ENCODE data around the gene IFITM2.

DNA sequence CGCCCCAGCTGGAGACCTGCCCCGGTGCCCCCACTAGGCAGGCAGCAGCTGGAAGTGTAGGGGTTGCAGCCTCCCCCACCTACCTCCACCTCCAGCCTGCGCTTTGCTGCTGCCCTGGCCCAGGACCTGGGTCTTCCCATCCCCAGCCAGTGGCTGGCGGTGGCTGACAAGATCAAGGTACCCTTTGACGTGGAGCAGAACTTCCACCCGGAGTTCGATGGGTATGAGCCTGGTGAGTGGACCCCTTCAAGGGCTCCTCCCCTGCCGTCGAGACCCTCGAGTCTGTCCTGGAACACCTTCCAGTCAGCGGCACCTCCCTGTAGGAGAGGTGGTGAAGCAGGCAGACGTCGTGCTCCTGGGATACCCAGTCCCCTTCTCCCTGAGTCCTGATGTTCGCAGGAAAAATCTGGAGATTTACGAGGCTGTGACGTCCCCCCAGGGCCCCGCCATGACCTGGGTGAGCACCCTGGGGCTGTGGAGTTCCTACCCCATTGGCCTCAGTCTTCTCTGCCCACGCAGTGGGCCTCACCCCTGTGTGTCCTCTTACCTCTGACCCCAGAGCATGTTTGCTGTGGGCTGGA, 14.3 kb upstream of the IFITM2 start:
- TF ChIP-seq ZNF384 (IDR thresholded peaks at IDR 0.05): no peak
- no peak for TF ChIP-seq FOXM1 (IDR thresholded peaks at IDR 0.05; ENCODE audit: borderline replicate concordance)
- no peak for TF ChIP-seq HDGF (IDR thresholded peaks at IDR 0.05; ENCODE audit: borderline replicate concordance)
- no peak for TF ChIP-seq SUZ12 (IDR thresholded peaks at IDR 0.05)
- no peak for TF ChIP-seq TARDBP (IDR thresholded peaks at IDR 0.05)
- TF ChIP-seq ELF4 (IDR thresholded peaks at IDR 0.05): no peak
- no peak for TF ChIP-seq SP1 (IDR thresholded peaks at IDR 0.05)
- TF ChIP-seq NFRKB (IDR thresholded peaks at IDR 0.05): no peak
- TF ChIP-seq LEF1 (IDR thresholded peaks at IDR 0.05; ENCODE audit: borderline replicate concordance): no peak

All from HEK293T (cell line).